ENCODE results near the gene RGS2.
A peak's percentile ranks its signal among the peaks of the same experiment; 100 is the strongest.

The RGS2 gene

GRCh38 chr1:192830595-192831246, 21.9 kb downstream of the RGS2 start:
- DNase-seq (ENCODE audit: low read depth in 2 of 2): no peak

GRCh38 chr1:192831706-192832355, 23.0 kb downstream of the RGS2 start:
- no peak for DNase-seq (ENCODE audit: low read depth in 2 of 2)

GRCh38 chr1:192832492-192832891, 23.7 kb downstream of the RGS2 start:
- no peak for DNase-seq (ENCODE audit: low read depth in 2 of 2)

- no peak for DNase-seq (ENCODE audit: low read depth in 2 of 2)
Observed at GRCh38 chr1:192835116-192835515, 26.3 kb downstream of the RGS2 start.

- DNase-seq (ENCODE audit: low read depth in 2 of 2): no peak
Observed at GRCh38 chr1:192839162-192840066, 30.6 kb downstream of the RGS2 start.

GRCh38 chr1:192844360-192844759, 35.5 kb downstream of the RGS2 start:
- DNase-seq (ENCODE audit: low read depth in 2 of 2): no peak

- DNase-seq (ENCODE audit: low read depth in 2 of 2): peak; percentile 55
Observed at GRCh38 chr1:192846950-192847349, 38.1 kb downstream of the RGS2 start.

GRCh38 chr1:192849011-192849410, 40.2 kb downstream of the RGS2 start:
- DNase-seq (ENCODE audit: low read depth in 2 of 2): no peak

- DNase-seq (ENCODE audit: low read depth in 2 of 2): no peak
Observed at GRCh38 chr1:192849442-192849841, 40.6 kb downstream of the RGS2 start.

GRCh38 chr1:192852001-192852947, 43.4 kb downstream of the RGS2 start:
- DNase-seq (ENCODE audit: low read depth in 2 of 2): no peak

- no peak for DNase-seq (ENCODE audit: low read depth in 2 of 2)
Observed at GRCh38 chr1:192858456-192858855, 49.6 kb downstream of the RGS2 start.

GRCh38 chr1:192859808-192860207, 51.0 kb downstream of the RGS2 start:
- no peak for DNase-seq (ENCODE audit: low read depth in 2 of 2)

- no peak for DNase-seq (ENCODE audit: low read depth in 2 of 2)
Observed at GRCh38 chr1:192860478-192861185, 51.8 kb downstream of the RGS2 start.

- DNase-seq (ENCODE audit: low read depth in 2 of 2): no peak
Observed at GRCh38 chr1:192861860-192862259, 53.0 kb downstream of the RGS2 start.

All from fibroblast of skin of left quadriceps (primary cell).